ENCODE results near the gene ENHO. TPM values are rescaled to one million over a fixed set of nuclear protein-coding genes. Genes with fewer than 3 reads are reported as not detected.

ENHO gene
- total RNA-seq, 4 donors from 2014 or later = 0.50 to 2.0 (median 1.1) TPM; not detected in 1

DNA sequence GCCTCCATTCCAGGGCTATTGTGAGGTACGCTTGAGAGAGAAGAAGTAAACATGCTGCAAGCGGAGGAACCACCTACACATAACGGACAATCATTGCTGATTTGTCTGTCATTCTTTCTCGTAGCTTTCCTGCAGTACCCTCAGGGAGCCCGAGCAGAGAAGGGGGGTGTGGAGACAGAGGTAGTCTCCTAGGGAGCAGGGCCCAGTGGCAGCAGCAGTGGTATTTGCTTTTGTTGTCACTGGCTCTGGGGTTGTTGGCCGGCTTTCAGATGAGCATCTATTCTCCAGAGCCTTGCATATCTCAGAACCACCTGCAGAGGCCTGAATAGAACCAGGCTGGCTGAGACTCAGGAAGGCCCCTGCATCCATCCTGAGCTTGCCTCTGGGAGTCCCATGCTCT lies 19.9 kb downstream of the ENHO start:
- Histone ChIP-seq H3K36me3 (no peaks in the 10 kb centered on the region), H3K27me3 (no peaks in the 10 kb centered on the region), H3K9me3 (no peaks in the 10 kb centered on the region), H3K27ac (replicated peaks in 1 of 4) (peak overlapping the region in 1 of 4 donors; percentile 16), H3K4me3 (no peak overlapping the region), H3K4me1 (peaks cover 14 to 29% (median 27%) of the 10 kb centered on the region in 4 donors)
- intact Hi-C loops (cut with DNase I) = no loop called here
- TF ChIP-seq EP300 (IDR thresholded peaks at IDR 0.05) = no peak
- TF ChIP-seq POLR2AphosphoS5 (IDR thresholded peaks at IDR 0.05) = no peak
- TF ChIP-seq, protein P1, sequence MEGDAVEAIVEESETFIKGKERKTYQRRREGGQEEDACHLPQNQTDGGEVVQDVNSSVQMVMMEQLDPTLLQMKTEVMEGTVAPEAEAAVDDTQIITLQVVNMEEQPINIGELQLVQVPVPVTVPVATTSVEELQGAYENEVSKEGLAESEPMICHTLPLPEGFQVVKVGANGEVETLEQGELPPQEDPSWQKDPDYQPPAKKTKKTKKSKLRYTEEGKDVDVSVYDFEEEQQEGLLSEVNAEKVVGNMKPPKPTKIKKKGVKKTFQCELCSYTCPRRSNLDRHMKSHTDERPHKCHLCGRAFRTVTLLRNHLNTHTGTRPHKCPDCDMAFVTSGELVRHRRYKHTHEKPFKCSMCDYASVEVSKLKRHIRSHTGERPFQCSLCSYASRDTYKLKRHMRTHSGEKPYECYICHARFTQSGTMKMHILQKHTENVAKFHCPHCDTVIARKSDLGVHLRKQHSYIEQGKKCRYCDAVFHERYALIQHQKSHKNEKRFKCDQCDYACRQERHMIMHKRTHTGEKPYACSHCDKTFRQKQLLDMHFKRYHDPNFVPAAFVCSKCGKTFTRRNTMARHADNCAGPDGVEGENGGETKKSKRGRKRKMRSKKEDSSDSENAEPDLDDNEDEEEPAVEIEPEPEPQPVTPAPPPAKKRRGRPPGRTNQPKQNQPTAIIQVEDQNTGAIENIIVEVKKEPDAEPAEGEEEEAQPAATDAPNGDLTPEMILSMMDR (IDR thresholded peaks at IDR 0.05) = no peak
- TF ChIP-seq POLR2A (IDR thresholded peaks at IDR 0.05; ENCODE audit: low read depth) = no peak
- DNase-seq (ENCODE audit: extremely low spot score) = no peak
- WGBS = 67% methylated on average over 5 of the region's 6 CpGs

DNA sequence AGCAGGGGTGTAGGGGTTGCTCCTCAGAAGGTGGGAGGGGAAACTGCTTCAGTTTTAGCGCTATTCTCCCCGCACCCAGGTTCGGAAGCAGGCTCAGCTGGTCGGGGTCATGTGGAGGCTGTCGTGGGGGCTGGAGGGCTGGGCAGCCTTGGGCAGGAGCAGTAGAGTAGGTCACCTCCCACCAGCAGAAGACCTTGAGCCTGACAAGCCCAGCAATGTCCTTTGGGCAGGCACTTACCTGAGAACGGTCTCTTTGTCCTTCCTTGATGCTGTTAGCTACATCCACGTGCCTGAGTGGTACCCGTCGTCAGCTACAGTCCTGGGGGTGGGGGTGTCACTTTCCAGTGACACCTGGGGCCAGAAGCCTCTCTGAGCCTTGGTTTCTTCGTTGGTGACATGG lies 20.3 kb downstream of the ENHO start:
- TF ChIP-seq POLR2AphosphoS5 (IDR thresholded peaks at IDR 0.05) (no peak), POLR2A (IDR thresholded peaks at IDR 0.05; ENCODE audit: low read depth) (no peak), EP300 (IDR thresholded peaks at IDR 0.05) (no peak)
- TF ChIP-seq, protein P1 (IDR thresholded peaks at IDR 0.05) = no peak
- no peaks in the 10 kb centered on the region for H3K9me3 ChIP-seq
- no peaks in the 10 kb centered on the region for H3K36me3 ChIP-seq
- 66% methylated on average over 8 of the region's 10 CpGs for WGBS
- no peaks in the 10 kb centered on the region for H3K27me3 ChIP-seq
- peaks cover 14 to 29% (median 27%) of the 10 kb centered on the region in 4 donors for H3K4me1 ChIP-seq
- DNase-seq (ENCODE audit: extremely low spot score) = no peak
- intact Hi-C loops (cut with DNase I) = no loop called here
- peak overlapping the region in 1 of 4 donors; percentile 16 for H3K27ac ChIP-seq (replicated peaks in 1 of 4)
- no peak overlapping the region for H3K4me3 ChIP-seq

DNA sequence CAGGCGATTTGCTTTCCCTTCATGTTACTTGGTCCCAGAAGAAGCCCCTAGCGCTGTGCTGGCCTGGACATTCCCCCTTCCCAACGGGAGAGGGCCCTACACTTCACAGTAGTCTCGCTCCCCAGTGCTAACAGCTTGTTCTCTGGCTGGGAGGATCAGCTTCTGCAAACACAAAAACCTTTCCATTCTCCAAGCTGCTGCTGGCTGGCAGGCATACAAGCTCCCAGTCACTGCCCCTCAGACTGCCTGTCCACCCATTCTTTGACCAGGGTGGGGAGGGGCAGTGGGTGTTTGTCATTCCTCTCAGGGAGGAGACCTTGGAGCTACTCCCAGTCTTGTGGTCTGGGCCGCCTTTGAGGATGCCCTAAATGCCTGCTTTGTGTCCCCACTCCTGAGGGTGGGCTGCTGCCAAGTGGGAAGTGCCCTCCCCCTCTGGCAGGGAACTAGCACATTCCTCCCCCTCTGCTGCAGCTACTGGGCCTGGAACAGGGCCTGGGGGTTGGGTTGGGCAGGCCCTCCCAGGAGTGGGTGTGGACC lies 20.8 kb downstream of the ENHO start:
- TF ChIP-seq, protein P1 (IDR thresholded peaks at IDR 0.05) = peak; percentile 31 to 40 (median 37)
- TF ChIP-seq POLR2AphosphoS5 (IDR thresholded peaks at IDR 0.05) (peak; percentile 58 to 66), EP300 (IDR thresholded peaks at IDR 0.05) (no peak)
- Histone ChIP-seq H3K36me3 (no peaks in the 10 kb centered on the region), H3K4me1 (peaks cover 14 to 29% (median 27%) of the 10 kb centered on the region in 4 donors), H3K4me3 (no peak overlapping the region), H3K9me3 (no peaks in the 10 kb centered on the region), H3K27ac (replicated peaks in 1 of 4) (no peak overlapping the region), H3K27me3 (no peaks in the 10 kb centered on the region)
- WGBS = 17% methylated on average over 4 of the region's 5 CpGs
- intact Hi-C loops (cut with DNase I) = loop anchor here (2.0 kb wide), 1 partner anchor 99 kb away; no protein-coding TSS in a partner anchor
- no peak for DNase-seq (ENCODE audit: extremely low spot score)

DNA sequence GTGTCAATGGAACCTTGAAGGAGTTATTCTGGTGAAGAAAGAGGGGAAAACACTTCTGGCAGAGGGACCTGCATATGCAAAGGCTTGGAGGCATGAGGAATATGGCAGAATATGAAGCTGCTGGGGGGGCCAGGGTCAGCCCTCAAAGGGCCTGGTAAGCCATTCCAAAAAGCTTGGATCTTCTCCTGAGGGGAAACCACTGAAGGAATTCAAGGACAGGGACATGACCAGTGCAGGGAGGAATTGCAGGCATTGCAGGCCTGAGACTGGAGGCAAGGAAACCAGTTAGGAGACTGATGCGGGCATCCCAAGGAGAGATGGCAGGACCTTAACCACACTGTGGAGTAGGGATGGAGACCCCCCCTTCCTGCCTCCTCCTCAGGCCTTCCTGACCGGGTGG lies 21.4 kb downstream of the ENHO start:
- Histone ChIP-seq H3K4me1 (peaks cover 14 to 29% (median 27%) of the 10 kb centered on the region in 4 donors), H3K36me3 (no peaks in the 10 kb centered on the region), H3K9me3 (no peaks in the 10 kb centered on the region), H3K27ac (replicated peaks in 1 of 4) (no peak overlapping the region), H3K4me3 (no peak overlapping the region), H3K27me3 (no peaks in the 10 kb centered on the region)
- intact Hi-C loops (cut with DNase I) = loop anchor here (2.0 kb wide), 1 partner anchor 99 kb away; no protein-coding TSS in a partner anchor
- DNase-seq (ENCODE audit: extremely low spot score) = no peak
- no peak for TF ChIP-seq POLR2AphosphoS5 (IDR thresholded peaks at IDR 0.05)
- TF ChIP-seq EP300 (IDR thresholded peaks at IDR 0.05) = no peak
- no peak for TF ChIP-seq POLR2A (IDR thresholded peaks at IDR 0.05; ENCODE audit: low read depth)
- TF ChIP-seq, protein P1 (IDR thresholded peaks at IDR 0.05) = no peak
- 48% methylated on average over 2 of the region's 2 CpGs for WGBS

Data from esophagus muscularis mucosa (tissue), 4 donors.